Choroid plexus epithelial cell (primary cell): ENCODE data around the gene PRKCE.

ENCODE experiments used
- DNase-seq: peaks from one replicate; pipeline ENCODE4 v3.0.0-alpha.2; 2010; ENCODE audit warnings: low read depth
- H3K4me3 ChIP-seq: 2 replicates; pipeline ENCODE4 v1.5.1; 2011; ENCODE audit warnings: low read depth, mild to moderate bottlenecking, control low read depth, low read length, moderate library complexity
- TF ChIP-seq, protein P1 (sequence below): conservative IDR thresholded peaks from 2 replicates; pipeline ENCODE4 v1.5.1; 2011; ENCODE audit warnings: low read depth, mild to moderate bottlenecking, control low read depth, inconsistent platforms, low read length, moderate library complexity

PRKCE gene

DNA sequence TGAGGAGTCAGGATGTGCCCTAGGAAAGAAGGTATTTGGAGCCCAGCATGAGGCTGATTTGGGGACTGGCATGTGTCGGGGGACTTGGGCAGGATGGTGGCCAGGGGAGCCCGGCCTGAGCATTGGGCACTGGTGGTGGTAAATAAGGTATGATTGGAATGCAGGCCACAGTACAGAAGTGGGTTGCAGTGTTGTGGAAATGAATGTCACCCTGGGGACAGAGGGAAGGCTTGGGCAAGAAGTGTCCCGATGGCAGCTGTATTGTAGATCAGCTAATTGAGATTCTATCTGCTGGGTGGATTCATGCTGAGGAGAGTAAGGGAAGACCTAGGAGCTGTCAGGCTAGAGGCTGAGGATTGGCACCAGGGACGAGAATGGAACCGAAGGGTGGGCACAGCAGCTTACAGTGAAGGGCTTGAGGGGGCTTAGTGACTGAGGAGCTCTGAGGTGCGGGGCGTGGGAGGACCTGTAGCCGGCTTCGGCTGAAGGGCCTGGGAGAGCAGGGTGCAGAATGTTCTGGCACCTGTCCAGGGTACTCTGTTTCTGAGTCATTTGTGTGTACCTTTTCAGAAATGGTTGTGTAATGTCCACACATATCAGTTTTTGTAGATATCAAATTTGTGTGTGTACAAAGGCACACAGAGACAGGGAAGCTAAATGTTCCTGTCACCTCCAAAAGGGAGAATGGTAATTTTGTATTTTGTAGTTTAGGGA lies 170.2 kb downstream of the PRKCE start:
- TF ChIP-seq, protein P1, sequence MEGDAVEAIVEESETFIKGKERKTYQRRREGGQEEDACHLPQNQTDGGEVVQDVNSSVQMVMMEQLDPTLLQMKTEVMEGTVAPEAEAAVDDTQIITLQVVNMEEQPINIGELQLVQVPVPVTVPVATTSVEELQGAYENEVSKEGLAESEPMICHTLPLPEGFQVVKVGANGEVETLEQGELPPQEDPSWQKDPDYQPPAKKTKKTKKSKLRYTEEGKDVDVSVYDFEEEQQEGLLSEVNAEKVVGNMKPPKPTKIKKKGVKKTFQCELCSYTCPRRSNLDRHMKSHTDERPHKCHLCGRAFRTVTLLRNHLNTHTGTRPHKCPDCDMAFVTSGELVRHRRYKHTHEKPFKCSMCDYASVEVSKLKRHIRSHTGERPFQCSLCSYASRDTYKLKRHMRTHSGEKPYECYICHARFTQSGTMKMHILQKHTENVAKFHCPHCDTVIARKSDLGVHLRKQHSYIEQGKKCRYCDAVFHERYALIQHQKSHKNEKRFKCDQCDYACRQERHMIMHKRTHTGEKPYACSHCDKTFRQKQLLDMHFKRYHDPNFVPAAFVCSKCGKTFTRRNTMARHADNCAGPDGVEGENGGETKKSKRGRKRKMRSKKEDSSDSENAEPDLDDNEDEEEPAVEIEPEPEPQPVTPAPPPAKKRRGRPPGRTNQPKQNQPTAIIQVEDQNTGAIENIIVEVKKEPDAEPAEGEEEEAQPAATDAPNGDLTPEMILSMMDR = no peak
- peak; percentile 88 for DNase-seq
- no peak overlapping the region for H3K4me3 ChIP-seq

DNA sequence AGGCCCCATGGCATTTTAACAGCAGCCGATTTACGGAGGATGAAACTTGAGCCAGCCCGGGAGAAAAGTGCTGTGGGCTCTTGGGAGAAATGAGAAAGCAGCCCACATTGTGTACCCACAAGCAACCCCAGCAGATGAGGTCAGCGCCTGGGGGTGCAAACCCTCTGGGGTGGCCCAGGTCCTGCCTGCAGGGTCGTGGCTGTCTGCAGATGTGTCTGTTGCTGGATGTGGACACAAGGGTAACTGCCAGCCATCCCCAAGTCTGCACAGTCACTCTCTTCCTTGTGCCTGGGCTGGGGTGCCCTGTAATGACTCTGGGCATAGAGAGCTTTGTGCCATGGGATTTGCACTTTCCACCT lies 170.8 kb downstream of the PRKCE start:
- DNase-seq = no peak
- TF ChIP-seq, protein P1 = no peak
- H3K4me3 ChIP-seq = no peak overlapping the region

DNA sequence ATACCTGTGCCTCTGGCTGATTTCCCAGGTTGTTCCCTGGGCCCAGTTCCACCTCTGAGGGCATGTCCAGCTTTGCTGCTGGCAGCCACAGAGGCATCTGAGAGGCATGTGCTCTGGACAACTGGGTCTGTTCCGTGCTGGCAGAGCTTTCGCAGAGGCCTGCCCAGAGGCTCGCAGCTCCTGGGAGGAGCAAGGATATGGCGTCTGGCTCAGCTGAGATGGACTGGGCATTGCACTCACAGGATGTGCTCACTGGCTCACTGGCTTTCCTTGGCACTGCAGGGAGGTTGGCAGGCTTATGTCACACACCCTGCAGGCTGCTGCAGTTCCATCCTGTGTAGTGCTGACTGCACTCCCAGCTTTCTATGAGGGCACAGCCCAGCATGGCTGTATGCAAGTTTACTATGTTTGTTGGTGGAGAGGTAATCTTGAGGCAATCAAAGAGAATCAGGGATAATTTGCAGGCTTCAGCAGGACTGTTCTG lies 172.3 kb downstream of the PRKCE start:
- TF ChIP-seq, protein P1 = no peak

DNA sequence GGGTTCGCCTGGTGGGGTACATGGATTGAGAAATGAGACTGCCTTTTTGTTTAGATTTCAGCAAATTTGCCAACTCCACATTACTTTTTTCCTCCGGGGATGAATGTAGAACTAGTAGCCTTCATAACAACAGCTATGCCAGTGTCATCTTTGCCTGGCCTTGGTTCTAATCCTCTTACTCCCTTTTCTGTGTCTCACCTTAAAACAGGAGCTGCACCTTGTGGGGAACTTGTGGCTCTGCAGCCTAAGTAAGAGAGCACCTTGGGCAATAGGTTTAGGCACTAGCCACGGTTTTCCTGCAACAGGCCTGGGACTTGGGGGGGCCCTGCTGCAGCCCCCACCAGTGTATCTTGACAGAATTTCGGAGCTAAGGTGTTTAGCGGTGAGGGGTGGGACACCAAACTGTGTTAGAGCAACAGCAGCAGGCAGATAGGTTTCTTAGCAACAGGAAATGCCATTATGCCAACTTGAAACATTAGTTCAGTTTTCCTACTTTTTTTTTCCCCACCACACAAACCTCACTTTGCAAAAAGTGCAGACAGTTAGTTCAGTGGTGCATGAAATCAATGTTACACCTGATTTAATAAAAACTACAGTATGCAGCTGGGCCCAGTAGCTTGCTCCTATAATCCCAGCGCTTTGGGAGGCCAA lies 173.7 kb downstream of the PRKCE start:
- H3K4me3 ChIP-seq = no peak overlapping the region
- TF ChIP-seq, protein P1 = no peak
- no peak for DNase-seq

More for the DNA sequence above, 172.3 kb downstream of the PRKCE start:
- no peak overlapping the region for H3K4me3 ChIP-seq
- DNase-seq = no peak

DNA sequence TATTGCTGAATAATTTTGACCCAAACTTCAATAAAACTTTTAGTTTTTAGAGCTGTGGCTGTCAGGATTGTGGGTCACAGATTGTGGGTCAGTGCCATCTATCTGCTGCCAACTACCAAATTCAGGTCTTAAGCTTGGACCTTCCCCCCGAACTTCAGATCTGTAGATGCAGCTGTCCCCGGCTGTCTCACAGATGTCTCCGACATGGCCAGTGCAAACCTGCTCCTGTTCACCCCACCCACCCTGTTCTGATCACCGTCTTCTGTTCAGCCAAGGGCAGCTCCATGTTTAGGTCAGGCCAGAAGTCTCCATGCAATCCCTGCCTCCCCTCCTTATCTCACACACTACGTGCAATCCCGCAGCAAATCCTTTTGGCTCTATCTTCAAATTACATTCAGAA lies 175.0 kb downstream of the PRKCE start:
- no peak overlapping the region for H3K4me3 ChIP-seq
- DNase-seq = no peak
- TF ChIP-seq, protein P1 = no peak

DNA sequence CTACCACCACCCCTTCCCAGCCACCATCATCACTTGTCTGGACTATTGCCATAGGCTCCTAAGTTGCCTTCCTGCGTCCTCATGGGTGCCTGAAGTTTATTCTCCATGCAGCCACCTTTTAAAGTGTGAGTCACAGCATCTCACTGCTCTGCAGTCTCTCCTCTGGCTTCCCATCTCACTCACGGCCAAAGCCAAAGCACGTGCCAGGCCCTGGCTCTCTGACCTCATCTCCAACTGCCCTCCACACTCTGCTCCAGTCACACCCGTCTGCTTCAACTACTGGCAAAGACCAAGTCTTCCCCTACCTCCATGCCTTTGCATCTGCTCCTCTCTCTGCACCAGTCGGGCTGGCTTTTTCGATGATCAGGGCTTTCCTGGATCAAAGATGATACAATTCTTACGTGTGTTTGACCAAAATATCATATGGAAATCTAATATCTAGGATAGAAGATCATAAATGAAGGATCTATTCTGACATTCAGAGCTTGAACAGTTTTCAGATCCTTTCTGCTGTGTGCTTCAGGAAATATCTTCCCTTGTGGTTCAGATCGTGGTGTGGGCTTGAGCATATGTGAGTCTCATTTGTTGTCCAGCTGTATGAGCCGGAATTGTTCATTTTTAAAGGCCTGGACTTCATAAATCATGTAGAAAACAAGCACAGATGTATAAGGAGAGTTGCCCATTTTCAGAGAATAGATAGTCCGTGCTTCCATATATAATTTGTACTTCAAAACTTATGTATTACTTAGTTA lies 175.6 kb downstream of the PRKCE start:
- TF ChIP-seq, protein P1 = no peak
- no peak for DNase-seq
- no peak overlapping the region for H3K4me3 ChIP-seq
